Posterior cingulate gyrus (tissue), 11 donors: Measurements from ENCODE around the gene DIP2C.

Experiments
- DNase-seq, 10 donors: peaks; one replicate each; pipeline versions ENCODE4 v3.0.0 to v3.0.0-alpha.2; 2020 to 2021; ENCODE audit warnings: mixed read lengths in 3 of 10
- intact Hi-C: fragments of 100-400 bp; cut with DNase I; formaldehyde crosslinking; loops from one replicate; pipeline ENCODE4 v1.15.1; 2023

The DIP2C gene

GRCh38 chr10:552679-553078 is 136.8 kb downstream of the DIP2C start:
- DNase-seq = no peak
- intact Hi-C loops = no loop called here

GRCh38 chr10:551373-552252 is 137.9 kb downstream of the DIP2C start:
- intact Hi-C loops = loop anchor here (1.0 kb wide), 1 partner anchor 29 kb away; no protein-coding TSS in a partner anchor

GRCh38 chr10:550665-551372 is 138.6 kb downstream of the DIP2C start:
- peak in 1 of 10 donors; percentile 64 for DNase-seq
- intact Hi-C loops = loop anchor here (1.0 kb wide), 1 partner anchor 29 kb away; no protein-coding TSS in a partner anchor

More at GRCh38 chr10:551373-552252, 137.9 kb downstream of the DIP2C start:
- DNase-seq = no peak

- DNase-seq = peak in 1 of 10 donors; percentile 54
Observed at GRCh38 chr10:549391-549790, 140.1 kb downstream of the DIP2C start.

GRCh38 chr10:548238-548901 is 141.1 kb downstream of the DIP2C start:
- intact Hi-C loops = no loop called here
- no peak for DNase-seq

More at GRCh38 chr10:549391-549790, 140.1 kb downstream of the DIP2C start:
- intact Hi-C loops = no loop called here

- intact Hi-C loops = no loop called here
- DNase-seq = no peak
Observed at GRCh38 chr10:547591-548081, 141.8 kb downstream of the DIP2C start.

- peak in 1 of 10 donors; percentile 70 for DNase-seq
- intact Hi-C loops = no loop called here
Observed at GRCh38 chr10:546971-547590, 142.4 kb downstream of the DIP2C start.

- intact Hi-C loops = no loop called here
Observed at GRCh38 chr10:546451-546850, 143.0 kb downstream of the DIP2C start.

GRCh38 chr10:543862-544822 is 145.3 kb downstream of the DIP2C start:
- peak in 2 of 10 donors; percentile 4 to 70 for DNase-seq
- intact Hi-C loops = no loop called here

More at GRCh38 chr10:546451-546850, 143.0 kb downstream of the DIP2C start:
- no peak for DNase-seq

- DNase-seq = peak in 6 of 10 donors; percentile 7 to 87 (median 46)
- intact Hi-C loops = no loop called here
Observed at GRCh38 chr10:543131-543530, 146.3 kb downstream of the DIP2C start.

GRCh38 chr10:541750-542371 is 147.6 kb downstream of the DIP2C start:
- intact Hi-C loops = no loop called here
- DNase-seq = peak in 6 of 10 donors; percentile 10 to 91 (median 52)

- peak in 1 of 10 donors; percentile 4 for DNase-seq
- intact Hi-C loops = no loop called here
Observed at GRCh38 chr10:541041-541440, 148.4 kb downstream of the DIP2C start.

GRCh38 chr10:538895-539294 is 150.6 kb downstream of the DIP2C start:
- intact Hi-C loops = no loop called here
- DNase-seq = peak in 2 of 10 donors; percentile 2 to 5

- intact Hi-C loops = no loop called here
- peak in 1 of 10 donors; percentile 6 for DNase-seq
Observed at GRCh38 chr10:536935-537334, 152.5 kb downstream of the DIP2C start.

GRCh38 chr10:536371-536925 is 153.0 kb downstream of the DIP2C start:
- DNase-seq = peak in 1 of 10 donors; percentile 12
- intact Hi-C loops = no loop called here

GRCh38 chr10:535952-536351 is 153.5 kb downstream of the DIP2C start:
- intact Hi-C loops = no loop called here

GRCh38 chr10:535051-535450 is 154.4 kb downstream of the DIP2C start:
- DNase-seq = peak in 1 of 10 donors; percentile 5

More at GRCh38 chr10:535952-536351, 153.5 kb downstream of the DIP2C start:
- DNase-seq = peak in 1 of 10 donors; percentile 22

GRCh38 chr10:534047-534566 is 155.4 kb downstream of the DIP2C start:
- DNase-seq = peak in 1 of 10 donors; percentile 62
- intact Hi-C loops = no loop called here

More at GRCh38 chr10:535051-535450, 154.4 kb downstream of the DIP2C start:
- intact Hi-C loops = no loop called here
